Measurements from ENCODE around the gene OR6C68. TPM values are rescaled to one million over a fixed set of nuclear protein-coding genes. Genes with fewer than 3 reads are reported as not detected.

OR6C68 gene
- polyA plus RNA-seq, 3 donors = not detected

Other genes starting within 250 kb of the OR6C68 start
- gene OR6C74, start 247.8 kb upstream of the OR6C68 start, polyA plus RNA-seq = not detected
- gene OR6C6, start 195.8 kb upstream of the OR6C68 start, polyA plus RNA-seq = not detected
- gene OR6C1, start 178.0 kb upstream of the OR6C68 start, polyA plus RNA-seq = not detected
- gene OR6C3, start 161.6 kb upstream of the OR6C68 start, polyA plus RNA-seq = not detected
- under 1 TPM in 1 of 3 donors, not detected in 2; 0.11 TPM for gene OR6C75, start 129.4 kb upstream of the OR6C68 start, polyA plus RNA-seq
- not detected for gene OR6C65, start 91.8 kb upstream of the OR6C68 start, polyA plus RNA-seq
- gene OR6C76, start 66.1 kb upstream of the OR6C68 start, polyA plus RNA-seq = not detected
- gene OR6C2, start 48.3 kb upstream of the OR6C68 start, polyA plus RNA-seq = not detected
- not detected for gene OR6C70, start 22.2 kb upstream of the OR6C68 start, polyA plus RNA-seq
- not detected for gene OR6C4, start 57.2 kb downstream of the OR6C68 start, polyA plus RNA-seq
- gene OR2AP1, start 80.1 kb downstream of the OR6C68 start, polyA plus RNA-seq = not detected
- not detected for gene OR10P1, start 144.5 kb downstream of the OR6C68 start, polyA plus RNA-seq
- gene ITGA7, start 215.5 kb downstream of the OR6C68 start, polyA plus RNA-seq = 100 to 1,000 TPM in 2 of 3 donors, 10 to 100 TPM in 1; 71.2 to 591 (median 227) TPM
- 100 to 1,000 TPM; 103 to 323 (median 288) TPM for gene BLOC1S1, start 223.7 kb downstream of the OR6C68 start, polyA plus RNA-seq
- gene RDH5, start 228.0 kb downstream of the OR6C68 start, polyA plus RNA-seq = 100 to 1,000 TPM in 1 of 3 donors, 10 to 100 TPM in 1, 1 to 10 TPM in 1; 9.1 to 172 (median 48.9) TPM
- 1,000 to 10,000 TPM in 2 of 3 donors, 100 to 1,000 TPM in 1; 611 to 1,583 (median 1,331) TPM for gene CD63, start 236.6 kb downstream of the OR6C68 start, polyA plus RNA-seq